Transverse colon (tissue), 4 donors: ENCODE measurements around the gene KAZN. TPM values are rescaled to one million over a fixed set of nuclear protein-coding genes. Genes with fewer than 3 reads are reported as not detected.

Experiments used
- DNase-seq: peaks from one replicate; pipeline ENCODE4 v3.0.0-alpha.2; 2019
- H3K27ac ChIP-seq, 4 donors: fragments of 200-600 bp; sonication (generic); 2 replicates each; pipeline ENCODE4 v1.5.1; 2016 to 2018; ENCODE audit warnings: inconsistent platforms in 4 of 4
- H3K27me3 ChIP-seq: fragments of 200-600 bp; sonication (generic); 2 replicates; pipeline ENCODE4 v1.5.1; 2017; ENCODE audit warnings: inconsistent platforms
- H3K36me3 ChIP-seq, 4 donors: fragments of 200-600 bp; sonication (generic); 2 replicates each; pipeline ENCODE4 v1.5.1; 2017 to 2019; ENCODE audit warnings: inconsistent platforms in 4 of 4
- H3K4me1 ChIP-seq, 4 donors: fragments of 200-600 bp; sonication (generic); 2 replicates each; pipeline ENCODE4 v1.5.1; 2017 to 2020; ENCODE audit warnings: inconsistent platforms in 4 of 4
- H3K4me3 ChIP-seq, 4 donors: fragments of 200-600 bp; sonication (generic); 1 replicate in 1 of 4; 2 replicates in 3 of 4; pipeline versions ENCODE4 v1.5.1 to v1.6.1; 2017 to 2019; ENCODE audit warnings: inconsistent platforms in 4 of 4
- H3K9me3 ChIP-seq, 2 donors: fragments of 200-600 bp; sonication (generic); 2 replicates each; pipeline ENCODE4 v1.5.1; 2017 to 2019; ENCODE audit warnings: inconsistent platforms in 2 of 2
- EP300 ChIP-seq: sonication (generic); formaldehyde crosslinking; IDR thresholded peaks from one replicate; pipeline ENCODE4 v1.6.1; 2017; ENCODE audit warnings: antibody characterized with exemption, low read depth
- POLR2A ChIP-seq: fragments of 450-650 bp; IDR thresholded peaks from one replicate; pipeline ENCODE4 v1.6.1; 2016; ENCODE audit warnings: antibody characterized with exemption, mild to moderate bottlenecking, moderate library complexity
- POLR2AphosphoS5 ChIP-seq, 3 donors: sonication (generic); formaldehyde crosslinking; IDR thresholded peaks; one replicate each; pipeline ENCODE4 v1.6.1; 2016; ENCODE audit warnings: antibody characterized with exemption in 3 of 3
- WGBS, 2 donors: methylation state at CpG; one replicate each; pipeline ENCODE4 v1.1.5; 2018; ENCODE audit warnings: low coverage in 1 of 2; 5-methylcytosine and 5-hydroxymethylcytosine counted together
- in situ Hi-C, 4 donors: fragments of 200-750 bp; cut with MboI; loops; one replicate each; pipeline versions ENCODE4 v1.15.0 to v1.15.1; 2017; ENCODE audit warnings: low sequenced_read_pairs in 3 of 4, low pct_ligation_motif_present in 1 of 4, low pct_unique_long_range_greater_than_20kb in 1 of 4
- intact Hi-C: fragments of 100-400 bp; cut with DNase I; formaldehyde crosslinking; loops from one replicate; pipeline ENCODE4 v1.15.1; 2023; ENCODE audit warnings: low total_unique reads
- total RNA-seq, 4 donors: library from RNA; depleted of rRNA; stranded (reverse); fragments of >200 nt; gene quantifications; one replicate each; pipeline ENCODE4 v1.1.0, GENCODE V29; 2016
- TF ChIP-seq, protein P1 (sequence below), 5 experiments: fragments of 200-600 bp in 3 of 5; fragments of 450-650 bp in 2 of 5; sonication (generic) in 3 of 5; IDR thresholded peaks; 1 replicate in 2 of 5; 2 replicates in 3 of 5; pipeline ENCODE4 v1.5.1; 2016 to 2017; ENCODE audit warnings: antibody characterized with exemption in 5 of 5, inconsistent platforms in 3 of 5, mild to moderate bottlenecking in 2 of 5, moderate library complexity in 1 of 5

Gene KAZN
- total RNA-seq, 4 donors from 2014 or later, result 12.0 to 17.1 (median 16.2) TPM

DNA sequence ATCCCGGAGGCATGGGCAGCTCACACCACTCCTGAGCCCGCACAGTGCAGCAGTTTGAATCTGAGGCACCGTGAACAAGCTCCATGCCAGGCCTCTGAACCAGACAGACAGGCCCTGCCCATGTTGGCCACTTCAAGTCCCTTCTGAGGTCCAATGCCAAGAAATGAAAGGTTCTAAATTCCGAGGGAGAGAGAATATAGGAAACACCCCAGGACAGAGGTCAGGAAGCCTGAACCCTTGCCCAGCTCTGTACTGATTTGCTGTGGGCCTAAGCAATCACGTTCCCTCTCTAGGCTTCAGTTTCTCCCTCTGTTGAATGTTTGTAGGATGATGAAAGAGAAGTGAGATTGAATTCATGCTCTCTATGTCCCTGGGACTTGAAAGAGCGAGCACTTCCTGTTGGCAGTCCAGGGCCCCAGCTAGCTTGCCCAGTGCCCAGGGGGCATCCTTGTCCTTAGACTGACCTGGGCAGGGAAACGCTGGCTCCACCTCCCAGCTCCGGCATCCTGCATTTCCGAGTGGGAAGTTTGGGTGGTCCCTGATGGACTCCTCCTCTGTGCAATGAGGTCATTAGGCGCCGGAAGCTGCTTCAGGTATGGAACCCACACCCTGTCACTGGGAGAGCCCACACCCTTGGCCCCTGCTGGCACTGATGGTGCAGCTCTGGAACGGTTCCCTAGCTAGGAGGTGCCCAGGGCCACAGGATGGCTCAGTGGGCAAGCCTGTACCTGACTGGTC, 312.7 kb downstream of the KAZN start:
- Histone ChIP-seq H3K4me3 (no peak overlapping the region), H3K27me3 (no peaks in the 10 kb centered on the region), H3K4me1 (no peaks in the 10 kb centered on the region), H3K36me3 (no peaks in the 10 kb centered on the region), H3K27ac (no peak overlapping the region), H3K9me3 (no peaks in the 10 kb centered on the region)
- WGBS, 2 donors, result 0 to 76% methylated on average over 1 to 9 of the region's 12 CpGs
- TF ChIP-seq, protein P1, sequence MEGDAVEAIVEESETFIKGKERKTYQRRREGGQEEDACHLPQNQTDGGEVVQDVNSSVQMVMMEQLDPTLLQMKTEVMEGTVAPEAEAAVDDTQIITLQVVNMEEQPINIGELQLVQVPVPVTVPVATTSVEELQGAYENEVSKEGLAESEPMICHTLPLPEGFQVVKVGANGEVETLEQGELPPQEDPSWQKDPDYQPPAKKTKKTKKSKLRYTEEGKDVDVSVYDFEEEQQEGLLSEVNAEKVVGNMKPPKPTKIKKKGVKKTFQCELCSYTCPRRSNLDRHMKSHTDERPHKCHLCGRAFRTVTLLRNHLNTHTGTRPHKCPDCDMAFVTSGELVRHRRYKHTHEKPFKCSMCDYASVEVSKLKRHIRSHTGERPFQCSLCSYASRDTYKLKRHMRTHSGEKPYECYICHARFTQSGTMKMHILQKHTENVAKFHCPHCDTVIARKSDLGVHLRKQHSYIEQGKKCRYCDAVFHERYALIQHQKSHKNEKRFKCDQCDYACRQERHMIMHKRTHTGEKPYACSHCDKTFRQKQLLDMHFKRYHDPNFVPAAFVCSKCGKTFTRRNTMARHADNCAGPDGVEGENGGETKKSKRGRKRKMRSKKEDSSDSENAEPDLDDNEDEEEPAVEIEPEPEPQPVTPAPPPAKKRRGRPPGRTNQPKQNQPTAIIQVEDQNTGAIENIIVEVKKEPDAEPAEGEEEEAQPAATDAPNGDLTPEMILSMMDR (IDR thresholded peaks at IDR 0.05), result no peak
- TF ChIP-seq POLR2AphosphoS5 (IDR thresholded peaks at IDR 0.05) (no peak), EP300 (no peak), POLR2A (no peak)
- DNase-seq, result no peak
- in situ Hi-C loops (loop anchor here in 1 of 4 donors (10.0 kb wide), 1 partner anchor 114 kb away; no protein-coding TSS in a partner anchor), intact Hi-C loops (loop anchor here (10.0 kb wide), 1 partner anchor 114 kb away; no protein-coding TSS in a partner anchor)

DNA sequence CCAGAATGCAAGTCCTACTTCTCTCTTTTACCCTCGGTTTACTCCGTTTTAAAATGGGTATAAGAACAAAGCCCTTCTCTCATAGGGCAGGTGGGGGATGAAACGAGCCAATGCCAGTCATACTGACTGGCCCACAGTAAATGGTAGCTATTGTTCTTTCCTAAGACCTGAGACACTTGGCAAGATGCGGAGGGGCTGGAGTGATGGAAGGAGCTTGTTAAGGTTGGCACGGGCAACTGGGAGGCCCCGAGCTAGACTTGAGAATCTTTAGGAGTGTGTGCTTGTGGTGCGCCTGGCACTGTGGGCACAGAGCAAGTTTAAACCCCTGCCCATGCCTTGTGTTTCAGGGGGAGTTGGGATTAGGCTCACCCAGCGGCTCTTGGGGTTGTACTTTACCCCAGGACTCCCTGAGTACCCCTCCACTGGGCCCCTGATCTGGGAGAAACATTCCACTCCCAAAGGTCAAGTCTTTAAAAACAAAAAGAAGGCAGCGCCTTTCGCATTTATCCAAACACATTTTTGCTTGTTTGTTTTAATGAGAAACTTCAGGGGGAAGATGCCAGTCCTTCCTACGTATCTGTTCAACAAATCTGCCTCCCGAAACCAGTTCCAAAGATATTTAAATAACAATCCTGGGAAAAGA, 314.5 kb downstream of the KAZN start:
- no peaks in the 10 kb centered on the region for H3K4me1 ChIP-seq
- intact Hi-C loops (loop anchor here (10.0 kb wide), 1 partner anchor 112 kb away; no protein-coding TSS in a partner anchor), in situ Hi-C loops (loop anchor here in 1 of 4 donors (10.0 kb wide), 1 partner anchor 112 kb away; no protein-coding TSS in a partner anchor)
- WGBS, 2 donors, result 86 to 89% methylated on average over 8 to 12 of the region's 12 CpGs
- TF ChIP-seq POLR2A, result no peak
- TF ChIP-seq EP300, result no peak
- TF ChIP-seq POLR2AphosphoS5 (IDR thresholded peaks at IDR 0.05), result no peak
- TF ChIP-seq, protein P1 (IDR thresholded peaks at IDR 0.05), result no peak
- no peak overlapping the region for H3K4me3 ChIP-seq
- DNase-seq, result no peak
- H3K36me3 ChIP-seq, result no peaks in the 10 kb centered on the region
- no peaks in the 10 kb centered on the region for H3K9me3 ChIP-seq
- H3K27me3 ChIP-seq, result no peaks in the 10 kb centered on the region
- H3K27ac ChIP-seq, result no peak overlapping the region

DNA sequence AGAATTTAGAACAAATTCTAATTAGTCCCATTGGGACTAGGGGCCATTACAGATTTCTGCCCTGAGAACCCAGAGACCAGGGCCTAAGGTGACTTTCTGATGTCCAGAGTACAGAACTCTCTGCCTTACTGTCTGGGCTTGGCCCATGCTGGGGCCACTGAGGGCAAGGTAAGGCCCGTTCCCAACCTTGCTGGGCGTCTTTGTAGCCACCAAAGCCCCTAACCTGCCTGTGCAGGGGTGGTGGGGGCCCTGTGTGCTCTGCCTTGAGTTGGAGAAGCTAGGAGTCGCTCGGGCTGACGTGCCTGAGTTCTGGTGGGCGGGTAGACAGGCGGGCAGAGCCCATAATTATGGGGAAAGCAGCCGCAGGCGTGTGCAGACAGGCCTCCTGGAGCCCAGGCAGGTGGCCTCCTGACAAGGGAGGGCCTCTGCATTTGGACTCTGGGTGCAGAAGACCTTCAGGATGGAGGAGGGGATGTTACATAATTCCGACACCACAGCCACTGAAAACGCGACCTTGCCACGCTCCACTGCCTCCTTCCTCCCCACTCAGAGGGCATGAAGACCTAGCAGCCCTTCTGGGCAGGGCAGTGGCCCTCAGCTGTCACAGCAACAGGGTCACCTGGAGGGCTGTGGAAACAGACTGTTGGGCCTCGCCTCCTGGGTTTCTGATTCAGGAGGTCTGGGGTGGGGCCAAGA, 315.1 kb downstream of the KAZN start:
- 74% methylated on average over 11 of the region's 14 CpGs; no CpG with 5 or more reads in 1 of the 2 donors for WGBS, 2 donors
- in situ Hi-C loops (loop anchor here in 1 of 4 donors (10.0 kb wide), 1 partner anchor 111 kb away; no protein-coding TSS in a partner anchor), intact Hi-C loops (loop anchor here (10.0 kb wide), 1 partner anchor 111 kb away; no protein-coding TSS in a partner anchor)
- H3K36me3 ChIP-seq, result no peaks in the 10 kb centered on the region
- no peaks in the 10 kb centered on the region for H3K9me3 ChIP-seq
- no peak overlapping the region for H3K27ac ChIP-seq
- H3K4me3 ChIP-seq, result no peak overlapping the region
- DNase-seq, result no peak
- H3K4me1 ChIP-seq, result no peaks in the 10 kb centered on the region
- TF ChIP-seq, protein P1 (IDR thresholded peaks at IDR 0.05), result no peak
- no peak for TF ChIP-seq POLR2AphosphoS5 (IDR thresholded peaks at IDR 0.05)
- no peak for TF ChIP-seq POLR2A
- no peak for TF ChIP-seq EP300
- H3K27me3 ChIP-seq, result no peaks in the 10 kb centered on the region
